Mucosa of rectum (tissue), 2 donors: ENCODE data around the gene PAIP2.
"Not testable (repeated sequence)": the region's sequence is repeated elsewhere in the genome, so short reads cannot be mapped to it uniquely, and the experiment has no call there.

ENCODE experiments used
- H3K27ac ChIP-seq, 2 donors: one replicate each; pipeline ENCODE4 v1.7.0; 2013; ENCODE audit warnings: inconsistent platforms in 2 of 2, low read depth in 2 of 2, low read length in 2 of 2
- H3K27me3 ChIP-seq, 2 donors: one replicate each; pipeline ENCODE4 v1.7.0; 2013; ENCODE audit warnings: low read length in 2 of 2; ENCODE audit not compliant: control insufficient read depth in 2 of 2, insufficient read depth in 2 of 2
- H3K36me3 ChIP-seq, 2 donors: one replicate each; pipeline ENCODE4 v1.7.0; 2013; ENCODE audit warnings: low read length in 2 of 2; ENCODE audit not compliant: control insufficient read depth in 2 of 2, insufficient read depth in 2 of 2
- H3K4me1 ChIP-seq, 2 donors: one replicate each; pipeline ENCODE4 v1.7.0; 2013; ENCODE audit warnings: low read length in 2 of 2, mild to moderate bottlenecking in 1 of 2; ENCODE audit not compliant: control insufficient read depth in 2 of 2, insufficient read depth in 2 of 2
- H3K4me3 ChIP-seq, 2 donors: one replicate each; pipeline ENCODE4 v1.7.0; 2013; ENCODE audit warnings: low read length in 2 of 2
- H3K9ac ChIP-seq, 2 donors: one replicate each; pipeline ENCODE4 v1.7.0; 2013; ENCODE audit warnings: low read length in 2 of 2, low read depth in 1 of 2, mild to moderate bottlenecking in 1 of 2
- H3K9me3 ChIP-seq, 2 donors: one replicate each; pipeline ENCODE4 v1.7.0; 2013; ENCODE audit warnings: low read length in 2 of 2; ENCODE audit not compliant: control insufficient read depth in 2 of 2
- donor health status: healthy.
- donor health status: Normal muscosa, but diverticular disease.

The PAIP2 gene

DNA sequence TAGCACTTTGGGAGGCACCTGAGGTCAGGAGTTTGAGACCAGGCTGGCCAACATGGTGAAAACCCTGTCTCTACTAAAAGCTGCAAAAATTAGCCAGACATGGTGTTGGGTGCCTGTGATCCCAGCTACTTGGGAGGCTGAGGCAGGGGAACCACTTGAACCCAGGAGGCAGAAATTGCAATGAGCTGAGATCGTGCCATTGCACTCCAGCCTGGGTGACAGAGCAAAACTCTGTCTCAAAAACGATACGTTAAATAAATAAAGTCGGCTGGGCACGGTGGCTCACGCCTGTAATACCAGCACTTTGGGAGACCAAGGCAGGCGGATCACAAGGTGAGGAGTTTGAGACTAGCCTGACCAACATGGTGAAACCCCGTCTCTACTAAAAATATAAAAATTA is 14.2 kb downstream of the PAIP2 start:
- not testable (repeated sequence) for H3K27me3 ChIP-seq, H3K9me3 ChIP-seq, H3K4me1 ChIP-seq, H3K4me3 ChIP-seq, H3K9ac ChIP-seq, H3K27ac ChIP-seq, H3K36me3 ChIP-seq

DNA sequence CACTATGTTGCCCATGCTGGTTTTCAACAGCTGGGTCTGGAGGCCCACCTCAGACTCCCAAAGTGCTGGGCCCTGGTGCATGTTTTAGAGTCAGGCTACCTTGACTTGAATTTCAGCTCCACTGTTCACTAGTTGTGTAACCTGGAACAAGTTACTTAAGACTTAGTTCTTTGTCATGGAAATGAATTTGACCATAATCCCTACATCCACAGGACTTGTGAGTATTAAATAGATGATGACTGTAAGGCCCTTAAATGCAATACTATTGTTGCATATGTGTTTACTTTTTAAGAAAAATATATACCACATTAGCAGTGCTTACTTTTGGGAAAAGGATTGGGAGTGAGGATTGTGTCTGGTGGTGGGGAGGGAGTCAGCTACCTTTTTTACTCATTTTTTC is 16.4 kb downstream of the PAIP2 start:
- Histone ChIP-seq H3K4me1 (no peaks in the 10 kb centered on the region), H3K4me3 (no peak overlapping the region), H3K36me3 (peaks cover 0 to 10% of the 10 kb centered on the region in 2 donors), H3K9ac (no peak overlapping the region), H3K27ac (no peak overlapping the region), H3K9me3 (no peaks in the 10 kb centered on the region), H3K27me3 (no peaks in the 10 kb centered on the region)

DNA sequence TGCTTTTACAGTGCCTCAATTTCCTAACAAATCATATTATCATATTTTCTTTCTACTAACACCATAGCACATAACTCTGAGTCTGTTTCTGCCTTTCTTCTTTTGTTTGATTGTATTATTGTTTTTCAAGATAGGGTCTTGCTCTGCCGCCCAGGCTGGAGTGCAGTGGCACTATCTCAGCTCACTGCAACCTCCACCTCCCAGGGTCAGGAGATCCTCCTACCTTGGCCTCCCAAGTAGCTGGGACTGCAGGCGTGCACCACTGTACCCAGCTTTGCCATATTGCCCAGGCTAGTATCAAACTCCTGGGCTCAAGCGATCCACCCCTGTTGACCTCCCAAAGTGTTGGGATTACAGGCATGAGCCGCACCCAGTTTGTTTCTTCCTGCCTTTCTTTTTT is 18.7 kb downstream of the PAIP2 start:
- Histone ChIP-seq H3K27ac (no peak overlapping the region), H3K4me1 (no peaks in the 10 kb centered on the region), H3K9ac (no peak overlapping the region), H3K4me3 (no peak overlapping the region), H3K9me3 (no peaks in the 10 kb centered on the region), H3K36me3 (peaks cover 11 to 21% of the 10 kb centered on the region in 2 donors), H3K27me3 (no peaks in the 10 kb centered on the region)

GRCh38 chr5:139361835-139362429 is 20.3 kb downstream of the PAIP2 start:
- no peak overlapping the region for H3K4me3 ChIP-seq
- H3K9me3 ChIP-seq, result no peaks in the 10 kb centered on the region
- H3K9ac ChIP-seq, result no peak overlapping the region
- H3K27ac ChIP-seq, result no peak overlapping the region
- no peaks in the 10 kb centered on the region for H3K27me3 ChIP-seq
- H3K4me1 ChIP-seq, result no peaks in the 10 kb centered on the region
- H3K36me3 ChIP-seq, result peaks cover 25 to 31% of the 10 kb centered on the region in 2 donors

- no peak overlapping the region for H3K9ac ChIP-seq
- H3K36me3 ChIP-seq, result peaks cover 28 to 32% of the 10 kb centered on the region in 2 donors
- H3K27ac ChIP-seq, result no peak overlapping the region
Measured at GRCh38 chr5:139363937-139364336, 22.3 kb downstream of the PAIP2 start.

GRCh38 chr5:139364466-139364865 is 22.8 kb downstream of the PAIP2 start:
- no peaks in the 10 kb centered on the region for H3K9me3 ChIP-seq
- no peak overlapping the region for H3K27ac ChIP-seq
- H3K4me3 ChIP-seq, result no peak overlapping the region
- no peak overlapping the region for H3K9ac ChIP-seq
- H3K27me3 ChIP-seq, result no peaks in the 10 kb centered on the region
- no peaks in the 10 kb centered on the region for H3K4me1 ChIP-seq
- peaks cover 31 to 32% of the 10 kb centered on the region in 2 donors for H3K36me3 ChIP-seq

More at GRCh38 chr5:139363937-139364336, 22.3 kb downstream of the PAIP2 start:
- Histone ChIP-seq H3K27me3 (no peaks in the 10 kb centered on the region), H3K4me3 (no peak overlapping the region), H3K4me1 (no peaks in the 10 kb centered on the region), H3K9me3 (no peaks in the 10 kb centered on the region)

DNA sequence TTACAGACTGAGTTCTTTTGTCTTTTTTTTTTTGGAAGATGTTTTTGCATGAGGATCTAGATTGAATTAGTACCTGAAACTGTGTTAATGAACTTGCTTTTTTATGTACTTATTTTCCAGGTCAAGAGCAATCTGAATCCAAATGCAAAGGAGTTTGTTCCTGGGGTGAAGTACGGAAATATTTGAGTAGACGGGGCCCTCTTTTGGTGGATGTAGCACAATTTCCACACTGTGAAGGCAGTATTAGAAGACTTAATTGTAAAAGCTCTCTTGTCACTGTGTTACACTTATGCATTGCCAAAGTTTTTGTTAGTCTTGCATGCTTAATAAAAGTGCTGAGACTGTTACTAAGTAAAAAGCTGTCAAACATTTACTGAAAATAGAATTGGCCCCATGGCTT is 27.0 kb downstream of the PAIP2 start:
- Histone ChIP-seq H3K9ac (no peak overlapping the region), H3K4me3 (no peak overlapping the region), H3K27ac (no peak overlapping the region), H3K4me1 (peaks cover 0 to 5% of the 10 kb centered on the region in 2 donors), H3K9me3 (no peaks in the 10 kb centered on the region), H3K36me3 (peaks cover 37 to 43% of the 10 kb centered on the region in 2 donors), H3K27me3 (no peaks in the 10 kb centered on the region)

DNA sequence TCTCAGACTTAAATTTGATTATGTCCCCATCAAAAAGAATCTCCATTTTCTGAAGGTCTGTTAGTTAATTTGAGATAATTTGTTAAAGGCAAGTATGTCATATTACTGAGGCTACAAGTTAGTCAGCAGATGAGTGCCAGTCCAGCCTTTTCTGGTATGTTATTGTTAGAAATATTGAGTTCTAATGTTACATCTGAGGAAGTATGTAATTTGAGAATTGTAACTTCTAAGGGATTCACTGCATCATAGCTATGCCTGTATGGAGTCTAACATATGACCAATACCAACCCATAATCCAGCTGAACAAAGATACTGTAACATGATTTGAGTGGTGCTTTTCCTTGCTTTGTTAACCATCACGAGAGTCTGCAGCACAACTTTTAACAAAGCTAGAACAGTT is 27.5 kb downstream of the PAIP2 start:
- Histone ChIP-seq H3K9ac (no peak overlapping the region), H3K4me3 (no peak overlapping the region), H3K27me3 (no peaks in the 10 kb centered on the region), H3K36me3 (peaks cover 32 to 38% of the 10 kb centered on the region in 2 donors), H3K27ac (no peak overlapping the region), H3K4me1 (peaks cover 1 to 9% of the 10 kb centered on the region in 2 donors), H3K9me3 (no peaks in the 10 kb centered on the region)

DNA sequence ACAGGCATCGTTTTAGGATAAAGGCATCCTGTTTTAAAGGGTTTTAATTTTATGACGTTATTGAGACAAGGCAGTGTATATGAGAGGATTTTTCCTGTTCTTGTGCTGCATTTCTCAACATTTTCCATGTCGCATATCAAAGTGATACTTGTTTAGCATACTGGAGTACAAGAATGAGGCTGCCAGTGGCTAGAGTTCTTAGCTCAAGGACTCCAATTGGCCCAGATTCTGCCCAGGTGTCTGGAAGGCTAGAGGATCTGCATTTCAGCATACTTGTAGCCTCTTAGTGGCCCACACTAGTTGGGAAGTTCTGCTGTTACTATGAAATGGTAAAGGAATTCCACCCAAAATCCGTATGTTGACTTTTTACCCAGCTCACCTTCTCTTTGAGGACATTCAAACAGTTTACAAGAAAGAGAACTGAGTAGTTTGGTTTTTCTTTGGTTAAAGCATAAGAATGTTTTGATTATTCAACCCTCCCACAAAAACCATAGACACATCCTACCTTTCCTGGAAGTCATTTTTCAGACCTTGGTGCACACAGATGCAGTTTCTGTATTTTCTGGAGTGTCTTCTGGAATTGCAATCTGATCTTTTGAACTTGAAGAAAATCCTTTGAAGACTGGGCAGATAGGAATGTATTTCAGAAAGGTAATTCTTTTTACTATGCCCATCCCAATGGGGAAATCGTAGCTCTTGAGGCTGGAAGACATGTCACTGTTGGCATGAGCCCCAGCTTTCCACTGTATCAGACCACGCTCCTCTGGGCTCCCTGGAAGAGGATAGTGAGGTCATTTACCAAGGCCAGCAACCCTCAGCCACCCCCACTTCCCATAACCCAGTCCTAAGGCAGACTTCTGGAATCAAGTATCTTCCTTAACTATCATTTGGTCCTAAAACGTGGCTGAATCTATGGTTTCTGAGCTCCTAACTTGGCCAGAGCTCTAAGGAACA is 30.1 kb downstream of the PAIP2 start:
- H3K36me3 ChIP-seq, result peaks cover 17 to 23% of the 10 kb centered on the region in 2 donors
- no peaks in the 10 kb centered on the region for H3K27me3 ChIP-seq
- H3K9me3 ChIP-seq, result no peaks in the 10 kb centered on the region
- H3K9ac ChIP-seq, result no peak overlapping the region
- peaks cover 9 to 14% of the 10 kb centered on the region in 2 donors for H3K4me1 ChIP-seq
- H3K4me3 ChIP-seq, result no peak overlapping the region
- H3K27ac ChIP-seq, result no peak overlapping the region

DNA sequence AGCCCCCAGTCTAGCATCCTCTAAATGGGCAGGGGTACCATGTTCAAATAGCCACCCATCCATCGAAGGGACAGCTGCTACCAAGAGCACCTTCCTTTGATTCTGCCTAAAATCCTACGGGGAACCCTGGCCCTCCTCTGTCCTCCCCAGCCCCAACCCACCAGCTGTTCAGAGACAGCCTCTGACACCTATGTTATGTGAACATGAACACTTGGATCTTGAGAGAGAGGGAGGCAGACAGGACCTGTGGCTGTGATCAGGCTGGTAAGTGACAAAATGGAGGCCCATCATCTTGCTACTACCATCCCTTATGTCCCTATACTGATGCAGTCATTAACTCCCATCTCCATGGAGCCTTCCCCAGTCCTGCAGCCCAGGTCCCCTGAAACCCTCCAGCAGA is 33.3 kb downstream of the PAIP2 start:
- H3K9me3 ChIP-seq, result no peaks in the 10 kb centered on the region
- no peak overlapping the region for H3K4me3 ChIP-seq
- H3K4me1 ChIP-seq, result peaks cover 9 to 14% of the 10 kb centered on the region in 2 donors
- peak overlapping the region; percentile 78 to 82 for H3K27ac ChIP-seq
- H3K27me3 ChIP-seq, result no peaks in the 10 kb centered on the region
- peaks cover 8 to 13% of the 10 kb centered on the region in 2 donors for H3K36me3 ChIP-seq
- H3K9ac ChIP-seq, result no peak overlapping the region
